Skeletal muscle satellite cell (primary cell): ENCODE data around the gene PTPN13.

Experiments
- H3K27me3 ChIP-seq: 2 replicates; pipeline ENCODE4 v1.7.0; 2013; ENCODE audit warnings: low read length; ENCODE audit not compliant: control insufficient read depth, insufficient read depth
- H3K36me3 ChIP-seq: 2 replicates; pipeline ENCODE4 v1.7.0; 2013; ENCODE audit warnings: mild to moderate bottlenecking, control low read depth, low read length; ENCODE audit not compliant: insufficient read depth
- H3K4me1 ChIP-seq: 2 replicates; pipeline ENCODE4 v1.7.0; 2013; ENCODE audit warnings: low read length; ENCODE audit not compliant: control insufficient read depth, insufficient read depth
- H3K4me2 ChIP-seq: 2 replicates; pipeline ENCODE4 v1.7.0; 2013; ENCODE audit warnings: mild to moderate bottlenecking, low read length
- H3K4me3 ChIP-seq: 2 replicates; pipeline ENCODE4 v1.7.0; 2013; ENCODE audit warnings: low read length
- H3K9ac ChIP-seq: 2 replicates; pipeline ENCODE4 v1.7.0; 2013; ENCODE audit warnings: mild to moderate bottlenecking, low read depth, low read length, moderate library complexity
- H3K9me3 ChIP-seq: replicated peaks from 2 replicates; pipeline ENCODE4 v1.7.0; 2013; ENCODE audit warnings: mild to moderate bottlenecking, control low read depth, low read length

Gene PTPN13

GRCh38 chr4:86778175-86778574, 184.1 kb downstream of the PTPN13 start:
- Histone ChIP-seq H3K4me2 (no peak overlapping the region), H3K9me3 (no peaks in the 10 kb centered on the region), H3K4me3 (no peak overlapping the region), H3K36me3 (no peaks in the 10 kb centered on the region), H3K27me3 (no peaks in the 10 kb centered on the region), H3K9ac (no peak overlapping the region), H3K4me1 (no peaks in the 10 kb centered on the region)

DNA sequence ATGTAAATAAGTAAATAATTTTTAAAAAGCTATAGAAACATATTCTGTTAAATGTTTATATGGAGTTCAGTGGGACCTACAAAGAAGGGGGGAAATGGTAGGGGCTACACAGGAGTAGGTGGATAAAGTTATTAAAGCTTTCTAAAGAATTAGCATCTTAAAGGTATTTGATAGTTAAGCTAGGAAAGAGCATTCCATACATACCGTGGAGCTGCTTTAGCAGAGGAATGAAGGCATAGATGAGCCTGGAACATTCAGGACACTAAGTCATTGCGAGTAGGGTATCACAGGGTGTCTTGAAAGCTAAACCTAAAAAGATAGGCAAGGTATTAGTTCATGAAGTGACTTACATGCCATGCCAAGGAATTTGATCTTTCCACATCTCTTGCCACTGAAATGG, 194.7 kb downstream of the PTPN13 start:
- Histone ChIP-seq H3K4me1 (no peaks in the 10 kb centered on the region), H3K4me2 (no peak overlapping the region), H3K36me3 (no peaks in the 10 kb centered on the region), H3K9me3 (no peaks in the 10 kb centered on the region), H3K4me3 (no peak overlapping the region), H3K27me3 (no peaks in the 10 kb centered on the region), H3K9ac (no peak overlapping the region)

GRCh38 chr4:86791126-86791525, 197.0 kb downstream of the PTPN13 start:
- Histone ChIP-seq H3K4me3 (no peak overlapping the region), H3K4me1 (no peaks in the 10 kb centered on the region), H3K4me2 (no peak overlapping the region), H3K27me3 (no peaks in the 10 kb centered on the region), H3K9me3 (no peaks in the 10 kb centered on the region), H3K9ac (no peak overlapping the region), H3K36me3 (no peaks in the 10 kb centered on the region)

GRCh38 chr4:86809809-86810208, 215.7 kb downstream of the PTPN13 start:
- Histone ChIP-seq H3K4me3 (no peak overlapping the region), H3K9ac (no peak overlapping the region), H3K27me3 (no peaks in the 10 kb centered on the region), H3K36me3 (no peaks in the 10 kb centered on the region), H3K4me1 (no peaks in the 10 kb centered on the region), H3K9me3 (no peaks in the 10 kb centered on the region), H3K4me2 (no peak overlapping the region)

DNA sequence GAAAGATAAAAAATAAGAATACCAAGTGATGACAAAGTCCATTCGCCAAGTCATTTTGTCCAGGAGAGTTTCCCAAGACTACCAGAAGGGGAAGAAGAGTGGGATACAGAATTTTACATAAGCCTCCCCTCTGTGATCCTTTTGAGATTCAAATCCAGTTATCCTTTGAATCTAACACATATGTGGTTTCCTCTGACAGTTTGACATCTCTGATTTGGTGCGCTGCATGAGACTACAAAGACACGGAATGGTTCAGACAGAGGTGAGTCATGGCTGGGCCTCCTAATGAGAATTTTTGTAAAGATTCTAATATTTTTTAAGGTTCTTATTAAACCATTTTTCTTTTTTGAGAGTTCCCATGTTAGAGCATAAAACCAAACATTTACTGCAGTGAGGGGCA, 216.7 kb downstream of the PTPN13 start:
- Histone ChIP-seq H3K4me1 (no peaks in the 10 kb centered on the region), H3K4me2 (no peak overlapping the region), H3K9me3 (peaks cover 6% of the 10 kb centered on the region), H3K4me3 (no peak overlapping the region), H3K9ac (no peak overlapping the region), H3K36me3 (peaks cover 3% of the 10 kb centered on the region), H3K27me3 (no peaks in the 10 kb centered on the region)

DNA sequence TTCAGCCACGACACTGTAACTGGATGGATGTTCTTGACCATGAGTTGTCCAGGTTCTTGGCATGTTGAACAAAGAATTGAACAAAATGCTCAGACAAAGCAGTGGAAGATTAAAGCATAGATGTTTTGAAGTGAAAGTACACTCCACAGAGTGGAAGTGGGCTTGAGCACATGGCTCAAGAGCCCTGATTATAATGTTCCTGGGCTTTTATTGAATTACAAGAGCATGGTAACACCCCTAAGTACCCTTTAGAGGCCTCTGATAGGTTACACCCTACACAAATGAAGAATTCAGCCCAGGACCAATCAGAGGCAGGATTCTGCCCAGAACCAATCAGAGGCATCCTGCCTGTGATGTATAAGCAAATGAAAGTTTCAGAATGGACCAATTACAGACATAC, 221.5 kb downstream of the PTPN13 start:
- Histone ChIP-seq H3K4me3 (no peak overlapping the region), H3K9ac (no peak overlapping the region), H3K9me3 (peaks cover 6% of the 10 kb centered on the region), H3K4me2 (no peak overlapping the region), H3K36me3 (peaks cover 3% of the 10 kb centered on the region), H3K27me3 (no peaks in the 10 kb centered on the region), H3K4me1 (no peaks in the 10 kb centered on the region)

DNA sequence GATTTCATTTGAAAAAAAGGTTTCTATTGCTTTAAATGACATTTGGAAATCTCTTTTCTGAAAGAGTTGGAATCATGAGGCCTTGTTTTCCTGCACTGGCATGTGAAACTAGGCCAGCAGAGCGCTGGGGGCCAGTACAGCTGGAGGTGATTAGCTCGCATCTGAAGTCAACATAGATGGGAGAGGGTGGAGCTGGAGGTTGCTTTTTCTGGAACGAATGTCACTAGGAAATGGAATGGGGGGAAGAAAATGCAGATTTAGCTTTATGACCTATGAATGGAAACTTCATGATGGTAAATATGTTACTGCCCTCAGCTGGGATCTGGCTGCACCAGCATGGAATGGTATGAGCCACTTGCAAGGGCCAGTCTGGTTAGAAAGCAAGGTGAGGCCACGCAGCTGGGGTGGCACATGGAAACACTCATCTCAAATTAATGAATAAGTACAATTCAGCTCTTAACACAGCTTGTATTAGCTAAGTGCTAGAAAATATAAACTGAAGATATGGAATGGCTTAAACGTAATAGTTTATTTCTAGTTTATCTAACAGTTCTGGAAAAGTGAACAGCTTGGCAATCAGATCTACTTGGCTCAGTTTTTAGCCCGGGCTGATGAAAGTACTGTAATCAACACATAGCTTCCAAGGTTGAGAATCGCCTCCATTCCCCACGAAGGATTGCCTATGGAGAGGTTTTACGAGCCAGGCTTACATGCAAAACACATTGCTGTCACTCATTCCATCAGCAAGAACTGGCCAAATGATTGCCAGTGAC, 222.6 kb downstream of the PTPN13 start:
- H3K4me3 ChIP-seq = no peak overlapping the region
- no peaks in the 10 kb centered on the region for H3K27me3 ChIP-seq
- H3K4me1 ChIP-seq = no peaks in the 10 kb centered on the region
- peaks cover 6% of the 10 kb centered on the region for H3K9me3 ChIP-seq
- no peak overlapping the region for H3K4me2 ChIP-seq
- no peak overlapping the region for H3K9ac ChIP-seq
- peaks cover 3% of the 10 kb centered on the region for H3K36me3 ChIP-seq

DNA sequence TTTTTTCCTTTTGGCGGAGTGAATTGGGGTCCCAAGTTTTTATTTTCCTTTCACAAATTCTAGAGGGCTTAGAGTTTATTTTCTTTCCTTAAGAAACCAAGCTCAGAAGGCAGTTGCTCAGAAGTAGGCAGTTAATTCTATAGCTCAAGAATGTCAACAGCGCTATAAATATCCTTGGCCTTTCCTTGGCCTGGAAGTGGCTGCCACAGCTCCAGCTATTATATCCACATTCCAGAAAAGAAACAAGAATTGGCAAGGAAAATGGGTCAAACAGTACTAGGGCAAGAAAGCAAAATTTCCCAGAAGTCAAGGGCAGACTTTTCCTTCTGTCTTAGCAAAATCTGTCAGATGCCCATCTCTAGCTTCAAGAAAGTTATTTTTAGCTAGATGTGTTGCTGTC, 224.1 kb downstream of the PTPN13 start:
- no peaks in the 10 kb centered on the region for H3K27me3 ChIP-seq
- no peaks in the 10 kb centered on the region for H3K4me1 ChIP-seq
- no peak overlapping the region for H3K4me2 ChIP-seq
- H3K36me3 ChIP-seq = peaks cover 3% of the 10 kb centered on the region
- H3K9ac ChIP-seq = no peak overlapping the region
- H3K4me3 ChIP-seq = no peak overlapping the region
- H3K9me3 ChIP-seq = peaks cover 6% of the 10 kb centered on the region

DNA sequence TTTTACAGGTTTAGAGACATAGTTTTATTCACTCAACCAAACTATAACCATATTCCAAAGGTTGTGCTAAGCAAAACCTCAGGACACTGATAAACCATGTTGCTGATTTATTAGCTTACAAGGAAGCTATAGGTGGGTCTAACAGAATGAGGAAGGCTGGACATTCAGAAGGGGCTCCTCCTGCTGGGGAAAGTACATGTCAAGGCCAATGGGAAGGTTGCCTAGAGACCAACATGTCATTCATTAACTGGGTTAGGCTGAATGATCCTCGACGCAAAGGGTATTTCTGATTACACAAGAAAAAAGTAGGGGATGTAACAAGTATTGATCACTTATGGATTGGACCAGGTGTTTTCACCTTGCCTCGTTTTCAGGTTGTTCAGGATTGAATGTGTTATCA, 224.7 kb downstream of the PTPN13 start:
- Histone ChIP-seq H3K4me3 (no peak overlapping the region), H3K36me3 (peaks cover 3% of the 10 kb centered on the region), H3K27me3 (no peaks in the 10 kb centered on the region), H3K9ac (no peak overlapping the region), H3K4me2 (no peak overlapping the region), H3K4me1 (no peaks in the 10 kb centered on the region), H3K9me3 (peaks cover 6% of the 10 kb centered on the region)

DNA sequence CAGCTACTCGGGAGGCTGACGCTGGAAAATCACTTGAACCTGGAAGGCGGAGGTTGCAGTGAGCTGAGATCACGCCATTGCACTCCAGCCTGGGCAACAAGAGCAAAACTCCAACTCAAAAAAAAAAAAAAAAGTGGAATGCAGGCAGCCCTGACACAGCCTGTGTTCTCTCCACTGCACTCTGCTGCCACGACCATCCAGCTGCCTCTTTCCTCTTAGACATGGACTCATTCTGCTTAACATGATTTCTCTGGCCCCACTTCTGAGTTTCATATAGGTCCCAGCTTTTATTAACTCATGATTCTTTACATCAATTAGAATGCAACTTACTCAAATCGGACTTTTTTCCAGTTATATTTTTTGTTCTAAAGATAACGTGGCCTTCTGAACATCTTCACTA, 225.4 kb downstream of the PTPN13 start:
- H3K4me3 ChIP-seq = no peak overlapping the region
- H3K4me1 ChIP-seq = no peaks in the 10 kb centered on the region
- H3K9ac ChIP-seq = no peak overlapping the region
- H3K36me3 ChIP-seq = peaks cover 3% of the 10 kb centered on the region
- H3K4me2 ChIP-seq = no peak overlapping the region
- H3K9me3 ChIP-seq = peaks cover 6% of the 10 kb centered on the region
- no peaks in the 10 kb centered on the region for H3K27me3 ChIP-seq

DNA sequence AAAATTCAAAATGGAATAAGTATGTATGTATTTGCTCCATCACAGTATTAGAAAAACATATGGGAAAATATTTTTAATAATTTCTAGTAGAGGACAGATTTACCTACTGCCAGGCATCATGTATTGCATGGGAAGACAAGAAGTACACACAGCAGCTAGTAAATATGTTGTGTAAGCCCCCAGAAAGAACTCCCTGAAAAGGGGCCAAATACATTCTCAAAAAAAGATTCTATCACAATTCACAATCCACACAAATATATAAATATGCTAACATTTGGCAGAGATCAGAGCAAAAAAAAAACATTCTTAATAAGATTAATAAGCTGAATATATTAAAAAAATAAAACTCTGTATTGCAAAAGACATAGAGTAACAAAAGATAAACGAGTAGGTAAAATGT, 227.0 kb downstream of the PTPN13 start:
- H3K36me3 ChIP-seq = no peaks in the 10 kb centered on the region
- no peak overlapping the region for H3K4me2 ChIP-seq
- no peaks in the 10 kb centered on the region for H3K27me3 ChIP-seq
- H3K9me3 ChIP-seq = no peaks in the 10 kb centered on the region
- H3K4me1 ChIP-seq = no peaks in the 10 kb centered on the region
- no peak overlapping the region for H3K4me3 ChIP-seq
- H3K9ac ChIP-seq = no peak overlapping the region

- no peaks in the 10 kb centered on the region for H3K27me3 ChIP-seq
- no peaks in the 10 kb centered on the region for H3K36me3 ChIP-seq
- no peak overlapping the region for H3K4me3 ChIP-seq
- no peaks in the 10 kb centered on the region for H3K9me3 ChIP-seq
- no peak overlapping the region for H3K4me2 ChIP-seq
- no peak overlapping the region for H3K9ac ChIP-seq
- H3K4me1 ChIP-seq = no peaks in the 10 kb centered on the region
Observed at GRCh38 chr4:86822136-86822535, 228.0 kb downstream of the PTPN13 start.
